ENCODE data around the gene ALLC.

The ALLC gene

DNA sequence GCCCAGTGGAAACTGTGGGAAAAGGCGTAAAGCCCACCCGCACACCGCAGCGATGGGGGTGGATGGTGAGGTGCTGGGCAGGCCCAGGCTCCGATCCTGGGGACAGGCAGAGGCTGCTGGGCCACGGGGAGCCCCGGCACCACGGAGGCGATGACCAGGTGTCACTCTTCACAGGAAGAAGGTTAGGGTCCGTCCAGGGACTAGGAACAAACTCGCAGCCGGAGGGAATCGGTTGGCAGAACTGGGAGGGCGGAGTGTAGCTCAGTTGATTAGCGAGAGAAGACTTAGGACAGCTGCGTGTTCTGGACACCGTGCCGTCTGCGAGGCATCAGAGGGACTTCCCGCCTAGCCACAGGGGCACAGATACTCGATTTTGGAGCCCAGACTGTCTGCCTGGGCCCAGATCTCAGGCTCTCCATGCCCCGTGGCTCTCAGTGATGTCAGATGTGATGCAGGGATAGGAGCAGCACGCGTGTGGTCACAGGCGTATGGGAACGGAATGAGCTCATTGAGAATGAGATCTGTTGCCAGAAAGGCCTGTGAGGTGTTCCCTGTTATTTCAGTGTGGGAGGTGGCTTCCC lies 16.1 kb upstream of the ALLC start:
- no peak for DNase-seq

DNA sequence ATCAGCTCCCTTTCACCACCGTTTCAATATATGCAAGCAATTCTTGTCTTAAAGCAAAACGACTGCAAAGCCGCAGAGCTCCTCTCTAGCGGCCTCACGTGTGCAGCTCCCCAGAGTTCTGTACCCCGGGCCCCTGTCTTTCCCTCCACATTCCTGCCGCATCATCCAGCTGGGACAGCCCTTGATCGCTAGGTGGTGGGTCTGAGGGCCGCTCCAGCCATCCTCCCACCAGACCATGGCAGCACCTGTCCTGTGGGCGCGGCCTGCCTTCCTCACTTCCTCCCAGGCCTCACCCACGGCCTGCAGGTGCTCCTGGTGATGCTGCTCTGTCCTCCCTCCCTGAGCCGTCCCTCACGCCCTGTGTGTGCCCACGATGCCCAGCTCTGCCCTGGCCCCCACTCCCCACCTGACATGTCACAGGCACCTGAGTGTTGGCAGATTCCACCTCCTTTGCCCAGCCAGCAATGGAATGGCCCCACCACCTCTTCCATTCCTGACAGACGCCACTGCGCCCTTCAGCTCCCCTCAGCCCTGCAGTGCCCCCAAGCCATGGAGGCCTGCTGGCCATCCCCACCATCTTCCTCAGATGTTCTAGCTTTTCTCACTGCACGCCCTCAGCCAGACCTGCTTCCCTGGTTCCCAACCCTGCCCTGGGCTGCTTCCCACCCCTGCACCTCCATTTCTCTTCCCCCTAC lies 15.3 kb upstream of the ALLC start:
- no peak for DNase-seq

- no peak for DNase-seq
Observed at GRCh38 chr2:3643371-3644245, 14.4 kb upstream of the ALLC start.

GRCh38 chr2:3644246-3644525 lies 13.8 kb upstream of the ALLC start:
- no peak for DNase-seq

- no peak for DNase-seq
Observed at GRCh38 chr2:3644891-3645605, 13.0 kb upstream of the ALLC start.

- DNase-seq = no peak
Observed at GRCh38 chr2:3645745-3646389, 12.1 kb upstream of the ALLC start.

DNA sequence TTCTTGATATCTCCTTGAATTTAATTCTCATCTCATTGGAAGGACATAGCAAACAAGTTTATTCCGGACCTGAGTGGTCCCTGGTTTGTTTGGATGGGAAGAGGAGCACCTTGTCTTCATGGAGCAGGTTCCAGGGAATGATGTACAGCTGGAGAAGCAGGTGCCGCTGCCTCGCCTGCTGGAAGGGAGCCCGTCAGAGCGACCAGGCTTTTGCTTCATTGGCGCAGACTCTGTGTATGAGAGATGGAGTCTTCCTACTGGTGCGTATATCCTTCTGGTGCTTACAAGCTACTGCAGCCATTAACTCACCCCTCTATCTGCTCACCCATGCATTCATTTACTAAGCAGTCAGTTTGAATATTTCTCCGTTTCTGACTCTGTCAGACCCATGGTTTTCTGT lies 11.6 kb upstream of the ALLC start:
- DNase-seq = no peak

- DNase-seq = no peak
Observed at GRCh38 chr2:3647246-3647645, 10.8 kb upstream of the ALLC start.

GRCh38 chr2:3647831-3648651 lies 10.0 kb upstream of the ALLC start:
- DNase-seq = no peak

- DNase-seq = no peak
Observed at GRCh38 chr2:3648652-3649177, 9.3 kb upstream of the ALLC start.

DNA sequence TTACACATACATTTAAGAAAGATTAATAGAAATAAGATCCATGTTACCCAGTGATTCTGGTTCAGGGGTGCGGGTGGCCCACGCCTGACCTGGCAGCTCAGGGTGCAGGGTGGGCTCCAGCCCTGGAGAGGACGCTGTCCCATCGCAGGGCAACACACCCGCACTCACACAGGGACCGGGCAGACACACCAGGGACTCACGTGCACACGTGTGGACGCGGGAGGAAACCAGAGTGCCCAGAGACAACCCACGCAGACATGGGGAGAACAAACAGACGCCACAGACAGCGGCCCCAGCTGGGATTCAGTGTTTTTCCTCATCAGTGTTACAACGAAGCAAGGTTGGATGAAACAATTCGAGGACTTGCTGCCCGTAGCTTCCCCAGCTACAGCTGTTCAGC lies 8.4 kb upstream of the ALLC start:
- DNase-seq = no peak

DNA sequence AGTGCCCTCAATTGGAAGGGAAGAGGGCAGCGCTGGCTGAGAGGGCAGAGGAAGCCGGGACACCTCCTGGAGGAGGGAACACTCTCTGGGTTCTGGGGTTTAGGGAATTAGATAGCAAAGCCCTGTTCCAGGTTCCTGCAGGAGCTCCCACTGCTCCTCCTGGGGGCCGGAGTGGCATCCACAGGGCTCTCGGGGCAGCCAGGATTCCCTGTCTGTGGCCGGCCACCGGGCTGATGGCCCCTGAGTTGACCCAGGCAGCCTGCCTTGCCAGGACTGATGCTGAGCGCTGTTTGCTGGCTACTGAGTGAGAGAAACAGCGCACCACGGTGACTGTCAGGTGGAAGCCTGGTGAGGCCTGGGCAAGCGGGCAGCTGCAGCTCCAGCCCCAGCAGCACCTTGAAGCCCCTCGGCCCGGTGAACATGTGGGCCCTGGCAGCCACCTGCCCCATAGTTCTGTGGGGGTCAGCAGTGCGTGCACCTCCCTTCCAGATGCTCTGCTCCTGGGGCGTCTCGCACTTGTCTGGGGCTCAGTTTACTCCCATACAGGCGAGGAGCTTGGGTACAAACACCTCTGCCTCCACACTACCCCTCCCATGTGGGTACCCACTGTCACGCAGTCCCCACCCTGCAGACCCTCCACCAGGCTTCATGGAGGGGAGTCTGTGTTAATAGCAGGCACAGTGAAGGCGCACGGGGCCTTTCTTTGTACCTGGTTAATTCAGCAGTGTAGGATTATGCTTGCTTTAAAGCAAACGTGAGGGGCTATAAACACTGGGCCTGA lies 7.7 kb upstream of the ALLC start:
- no peak for DNase-seq

DNA sequence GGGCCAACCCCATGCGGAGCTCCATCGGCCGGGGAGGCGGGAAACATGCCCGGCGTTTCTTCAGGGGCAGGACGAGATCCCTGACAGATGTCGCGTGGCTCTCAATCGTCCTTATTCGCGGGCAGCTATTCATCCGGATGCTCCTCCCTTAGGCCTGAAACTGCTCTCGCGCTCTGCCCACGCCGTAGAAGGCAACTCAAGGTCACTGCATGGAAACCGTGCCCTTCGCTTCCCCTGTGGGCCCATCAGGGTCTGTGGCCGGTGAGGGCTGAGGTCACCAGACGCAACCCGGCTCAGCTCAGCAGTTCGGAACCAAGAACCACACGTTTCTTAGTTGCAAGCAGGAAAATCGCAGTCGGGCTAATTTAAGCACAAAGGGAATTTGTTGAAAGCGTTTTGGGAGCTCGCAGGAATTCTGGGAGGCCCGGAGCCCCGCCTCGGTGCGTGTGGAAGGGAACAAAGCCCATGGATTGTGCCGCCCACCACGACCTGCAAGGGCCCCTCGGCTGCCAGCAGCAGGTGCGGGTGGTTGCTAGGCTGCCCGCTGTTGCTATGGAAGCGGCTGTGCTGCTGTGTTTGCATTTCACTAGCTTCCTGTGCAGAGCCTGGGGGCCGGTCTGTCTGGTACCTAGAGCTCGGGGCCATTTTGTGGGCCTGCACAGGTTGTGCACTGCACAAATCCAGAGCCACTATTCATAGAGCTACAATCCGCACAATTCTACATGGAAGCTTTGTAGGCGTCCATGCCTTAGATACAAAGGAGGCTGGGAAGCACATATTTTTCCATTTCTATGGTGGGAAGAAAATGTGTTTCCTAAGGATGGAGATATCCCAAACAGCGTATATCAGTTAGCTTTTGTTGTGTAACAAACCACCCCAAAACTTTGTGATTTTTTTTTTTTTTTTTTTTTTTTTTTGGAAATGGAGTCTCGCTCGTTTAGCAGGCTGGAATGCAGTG lies 6.0 kb upstream of the ALLC start:
- DNase-seq = peak; percentile 95

DNA sequence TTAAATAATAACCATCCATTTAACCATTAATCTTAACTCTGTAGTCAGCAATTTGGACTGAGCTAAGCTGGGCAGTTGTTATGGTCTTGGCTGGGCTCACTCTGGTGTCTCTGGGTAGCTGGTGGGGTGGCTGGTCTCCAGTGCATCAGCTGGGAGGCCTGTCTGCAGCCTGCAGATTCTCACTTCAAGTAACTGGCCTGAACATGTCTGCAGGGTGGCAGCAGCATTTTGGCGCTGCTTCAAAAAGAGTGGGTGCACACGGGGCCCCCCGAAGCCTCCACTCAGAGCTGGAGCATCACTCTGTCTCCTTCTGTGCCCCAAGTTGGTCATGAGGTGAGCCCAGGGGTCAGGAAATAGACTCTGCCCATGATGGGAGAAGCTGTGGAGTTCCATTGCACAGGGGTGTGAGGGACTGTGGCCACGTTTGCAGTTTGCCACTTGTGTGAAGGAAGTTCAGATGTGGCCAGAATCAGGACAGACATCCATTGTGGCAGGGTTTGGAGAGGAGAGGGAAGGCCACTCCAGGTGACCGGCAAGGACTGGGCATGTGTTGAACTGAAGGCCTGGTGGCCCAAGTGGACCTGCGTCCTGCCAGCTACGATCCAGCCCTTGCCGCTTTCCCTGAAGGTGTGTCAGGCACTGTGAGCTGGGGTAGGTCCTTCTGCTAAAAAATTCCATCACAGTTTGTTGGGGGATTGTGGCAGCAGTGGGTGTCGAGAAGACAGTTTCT lies 4.9 kb upstream of the ALLC start:
- DNase-seq = no peak

DNA sequence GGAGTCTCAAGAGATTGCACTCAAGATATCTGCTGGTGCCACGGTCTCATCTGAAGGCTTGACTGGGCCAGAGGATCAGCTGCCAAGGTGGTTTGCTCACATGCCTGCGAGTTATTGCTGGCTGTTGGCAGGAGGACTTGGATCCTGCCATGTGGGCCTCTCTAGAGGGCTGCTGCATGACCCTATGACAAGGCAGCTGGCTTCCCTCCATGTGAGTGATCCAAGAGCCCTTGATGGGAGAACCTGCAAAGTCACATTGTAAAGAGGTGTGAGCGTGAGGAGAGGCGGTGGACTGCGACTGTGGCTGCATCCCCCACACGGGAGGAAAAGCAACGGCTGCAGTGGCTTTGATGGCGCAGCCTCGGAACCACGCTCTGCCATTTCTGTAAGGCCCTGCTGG lies 4.0 kb upstream of the ALLC start:
- DNase-seq = no peak

DNA sequence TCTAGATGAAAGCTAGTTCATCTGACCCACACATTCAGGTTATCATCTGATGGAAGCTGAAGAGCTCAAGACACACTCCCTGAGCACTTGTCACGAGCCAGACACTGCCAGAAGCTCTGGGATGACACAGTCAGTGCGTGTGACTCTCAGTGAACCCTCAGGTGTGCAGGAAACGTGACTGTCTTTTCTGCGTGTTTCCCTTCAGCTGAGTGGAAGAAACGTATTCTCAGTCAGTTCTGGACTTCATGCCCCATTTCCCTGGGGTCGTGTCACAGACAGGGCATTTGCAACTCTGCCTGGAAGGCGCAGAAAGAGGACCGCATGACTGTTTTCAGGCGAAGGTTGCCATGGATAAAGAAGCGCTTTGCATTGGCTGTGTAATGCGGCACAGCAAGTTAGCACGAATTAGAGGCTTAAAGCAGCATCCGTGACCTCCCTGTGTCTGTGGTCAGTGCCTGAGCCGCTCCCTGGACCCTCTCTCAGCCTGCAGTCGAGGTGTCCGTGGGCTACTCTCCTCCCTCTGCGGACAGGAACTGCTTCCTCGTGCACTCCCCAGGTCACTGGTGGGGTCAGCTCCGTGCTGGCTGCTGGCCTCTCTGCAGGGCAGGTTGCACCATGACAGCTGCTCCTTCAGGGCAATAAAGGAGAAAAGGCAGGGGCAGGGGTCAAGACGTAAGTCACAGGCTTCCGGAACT lies 3.3 kb upstream of the ALLC start:
- no peak for DNase-seq

DNA sequence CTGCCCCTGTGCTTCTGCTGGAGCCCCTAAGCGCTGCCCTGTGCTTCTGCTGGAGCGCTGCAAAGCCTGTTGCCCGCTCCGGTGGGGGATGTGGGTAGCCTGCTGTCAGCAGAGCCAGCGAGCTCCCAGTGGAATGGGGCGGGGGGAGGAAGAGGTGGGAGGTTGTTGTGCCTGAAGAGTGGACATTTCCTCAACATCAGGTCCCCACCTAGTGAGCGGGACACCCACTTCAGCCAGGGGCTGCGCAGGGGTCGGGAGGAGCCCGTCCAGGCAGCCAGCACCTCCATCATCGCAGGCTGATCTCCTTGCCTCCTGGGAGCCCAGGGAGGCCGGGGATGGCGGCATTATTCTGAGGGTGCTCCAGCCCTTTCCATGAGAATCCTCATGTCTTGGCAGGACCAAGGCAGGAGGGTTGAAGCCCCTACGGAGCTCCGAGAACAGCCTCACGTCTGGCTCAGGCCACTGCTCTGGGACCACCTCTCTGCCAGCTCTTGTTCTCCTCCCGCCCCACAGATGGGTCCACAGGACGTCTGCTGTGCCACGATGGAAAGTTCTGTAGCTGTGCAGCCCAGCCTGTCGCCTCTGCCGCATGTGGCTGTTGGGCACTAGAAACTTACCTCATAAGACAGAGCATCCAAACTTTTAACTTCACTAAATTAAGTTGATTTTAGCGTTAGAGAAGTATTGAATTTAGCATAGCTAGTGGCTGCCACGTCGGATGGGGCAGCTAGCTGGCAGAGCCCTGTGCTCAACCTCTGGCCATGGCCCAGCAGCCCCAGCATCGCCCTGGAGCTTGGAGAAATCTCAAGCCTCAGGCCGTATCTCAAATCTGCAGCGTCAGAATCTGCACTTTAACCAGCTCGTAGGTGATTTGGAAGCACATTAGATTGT lies 1.9 kb upstream of the ALLC start:
- no peak for DNase-seq

Measured in NCI-H2081 treated with DMSO at 0.1 percent for 48 hours (cell line).